Measurements from ENCODE around the gene SETD2. TPM values are rescaled to one million over a fixed set of nuclear protein-coding genes. Genes with fewer than 3 reads are reported as not detected.

SETD2 gene
- total RNA-seq, 1 donor from 2014 or later = 53.2 TPM

- DNase-seq (ENCODE audit: extremely low spot score, unreplicated experiment) = no peak
- Mint-ChIP-seq H3K27me3 (no peaks in the 10 kb centered on the region), H3K4me3 (peak overlapping the region; percentile 41), H3K4me1 (ENCODE audit: unreplicated experiment) (peaks cover 52% of the 10 kb centered on the region), H3K27ac (peak overlapping the region; percentile 78), H3K9me3 (no peaks in the 10 kb centered on the region), H3K36me3 (peaks cover 23% of the 10 kb centered on the region)
- TF ChIP-seq CTCF (conservative IDR thresholded peaks at IDR 0.05) = no peak
Observed at GRCh38 chr3:46970391-46971091, 193.4 kb downstream of the SETD2 start.

GRCh38 chr3:46968783-46969428 lies 195.0 kb downstream of the SETD2 start:
- no peaks in the 10 kb centered on the region for H3K9me3 Mint-ChIP-seq
- H3K36me3 Mint-ChIP-seq = peaks cover 16% of the 10 kb centered on the region
- H3K4me1 Mint-ChIP-seq (ENCODE audit: unreplicated experiment) = peaks cover 48% of the 10 kb centered on the region
- no peak for TF ChIP-seq CTCF (conservative IDR thresholded peaks at IDR 0.05)
- H3K27ac Mint-ChIP-seq = peak overlapping the region; percentile 64
- no peak overlapping the region for H3K4me3 Mint-ChIP-seq
- no peaks in the 10 kb centered on the region for H3K27me3 Mint-ChIP-seq
- no peak for DNase-seq (ENCODE audit: extremely low spot score, unreplicated experiment)

GRCh38 chr3:46966811-46967210 lies 197.1 kb downstream of the SETD2 start:
- Mint-ChIP-seq H3K4me3 (peak overlapping the region; percentile 72), H3K27ac (peak overlapping the region; percentile 90), H3K9me3 (peaks cover under 1% of the 10 kb centered on the region)

More at GRCh38 chr3:46966811-46967210, 197.1 kb downstream of the SETD2 start:
- TF ChIP-seq CTCF (conservative IDR thresholded peaks at IDR 0.05) = no peak
- peaks cover 48% of the 10 kb centered on the region for H3K4me1 Mint-ChIP-seq (ENCODE audit: unreplicated experiment)
- peaks cover 18% of the 10 kb centered on the region for H3K36me3 Mint-ChIP-seq
- DNase-seq (ENCODE audit: extremely low spot score, unreplicated experiment) = no peak
- H3K27me3 Mint-ChIP-seq = no peaks in the 10 kb centered on the region

Other genes with a start within 250 kb of the SETD2 start
- 46.7 and 49.7 TPM in 2 replicates for gene CCDC12, start 187.4 kb downstream of the SETD2 start, total RNA-seq (ENCODE audit: low replicate concordance)
- 115 and 241 TPM in 2 replicates for gene NBEAL2, start 184.4 kb downstream of the SETD2 start, total RNA-seq (ENCODE audit: low replicate concordance)
- 13.7 and 14.8 TPM in 2 replicates for gene KIF9, start 118.7 kb upstream of the SETD2 start, total RNA-seq (ENCODE audit: low replicate concordance)
- 27.3 and 29.1 TPM in 2 replicates for gene KLHL18, start 118.8 kb upstream of the SETD2 start, total RNA-seq (ENCODE audit: low replicate concordance)
- 52.5 and 54.1 TPM in 2 replicates for gene PTPN23, start 216.9 kb upstream of the SETD2 start, total RNA-seq (ENCODE audit: low replicate concordance)